Endothelial cell of umbilical vein (primary cell): Measurements from ENCODE around the gene NHERF2. TPM values are rescaled to one million over a fixed set of nuclear protein-coding genes. Genes with fewer than 3 reads are reported as not detected.

Source experiments
- BruUV-seq: library from RNA; stranded (reverse); fragments of 400-500 nt; replicated peaks from 2 replicates; lab custom pipeline; 2021; lab: Mats Ljungman, UMichigan
- CTCF ChIA-PET: fragments of 300-600, 350-600 bp; sonication (Branson Sonifier 250); formaldehyde crosslinking; loops from one replicate; lab custom pipeline; 2021; ENCODE audit warnings: antibody characterized with exemption, inconsistent platforms; lab: Charles Lee
- POLR2A ChIA-PET: fragments of 300-600, 350-600 bp; sonication (Branson Sonifier 250); formaldehyde crosslinking; loops from one replicate; lab custom pipeline; 2021; ENCODE audit warnings: antibody characterized with exemption, inconsistent platforms; lab: Charles Lee
- DNase-seq: peaks from one replicate; pipeline ENCODE4 v3.0.0-alpha.2; 2011; ENCODE audit warnings: low read depth, low spot score
- FAIRE-seq: peaks from 2 replicates; lab custom pipeline; 2011; peaks lifted over from hg19 to GRCh38; lab: Jason Lieb, UNC
- H2AFZ ChIP-seq: 2 replicates; pipeline ENCODE4 v1.6.0; 2012; ENCODE audit warnings: low read depth, low read length, control low read depth, inconsistent platforms
- H3K27ac ChIP-seq: 2 replicates; pipeline ENCODE4 v1.5.1; 2011; ENCODE audit warnings: low read depth, mild to moderate bottlenecking, control low read depth, low read length, moderate library complexity; ENCODE audit not compliant: insufficient read depth
- H3K27me3 ChIP-seq, 2 experiments: 2 replicates each; pipeline versions ENCODE4 v1.6.0 to v1.6.1; 2011; ENCODE audit warnings: low read length in 2 of 2, mixed read lengths in 1 of 2; ENCODE audit not compliant: control insufficient read depth in 2 of 2, insufficient read depth in 2 of 2
- H3K36me3 ChIP-seq, 2 experiments: 2 replicates in 1 of 2; 3 replicates in 1 of 2; pipeline ENCODE4 v1.5.1; 2011; ENCODE audit warnings: low read length in 2 of 2, mild to moderate bottlenecking in 1 of 2, moderate library complexity in 1 of 2; ENCODE audit not compliant: control insufficient read depth in 2 of 2, insufficient read depth in 2 of 2; ENCODE audit errors: extremely low read depth in 1 of 2
- H3K4me1 ChIP-seq: 3 replicates; pipeline ENCODE4 v1.5.1; 2011; ENCODE audit warnings: mild to moderate bottlenecking, low read length; ENCODE audit not compliant: control insufficient read depth, insufficient read depth; ENCODE audit errors: extremely low read depth
- H3K4me2 ChIP-seq: 2 replicates; pipeline ENCODE4 v1.6.1; 2011; ENCODE audit warnings: low read length, control low read depth, mixed read lengths; ENCODE audit not compliant: insufficient read depth
- H3K4me3 ChIP-seq, 3 experiments: fragments of 200-600 bp in 1 of 3; sonication (generic), shearing (Covaris generic) in 1 of 3; replicated peaks in 1 of 3; 2 replicates each; pipeline ENCODE4 v1.5.1; 2011 to 2016; ENCODE audit warnings: control low read depth in 3 of 3, low read length in 3 of 3, mild to moderate bottlenecking in 2 of 3, inconsistent platforms in 1 of 3, low read depth in 1 of 3, moderate library complexity in 1 of 3; ENCODE audit not compliant: insufficient read depth in 1 of 3
- H3K79me2 ChIP-seq: 2 replicates; pipeline ENCODE4 v1.6.0; 2012; ENCODE audit warnings: low read length, inconsistent platforms; ENCODE audit not compliant: control insufficient read depth, insufficient read depth
- H3K9ac ChIP-seq: replicated peaks from 2 replicates; pipeline ENCODE3; 2011; ENCODE audit warnings: low read length, control low read depth; ENCODE audit not compliant: insufficient read depth; ENCODE audit errors: extremely low read depth
- H3K9me1 ChIP-seq: replicated peaks from 3 replicates; pipeline ENCODE4 v1.6.0; 2011; ENCODE audit warnings: mild to moderate bottlenecking, low read length; ENCODE audit not compliant: control insufficient read depth, insufficient read depth; ENCODE audit errors: extremely low read depth
- H3K9me3 ChIP-seq: replicated peaks from 2 replicates; pipeline ENCODE4 v1.5.1; 2012; ENCODE audit warnings: low read length, inconsistent platforms; ENCODE audit not compliant: control insufficient read depth, insufficient read depth
- H4K20me1 ChIP-seq: replicated peaks from 2 replicates; pipeline ENCODE3; 2011; ENCODE audit warnings: mild to moderate bottlenecking, low read length; ENCODE audit not compliant: control insufficient read depth, insufficient read depth; ENCODE audit errors: extremely low read depth
- EZH2 ChIP-seq: IDR thresholded peaks from 2 replicates; pipeline ENCODE4 v1.6.1; 2012; ENCODE audit warnings: borderline replicate concordance, low read depth, mild to moderate bottlenecking, moderate library complexity, low read length, inconsistent platforms; ENCODE audit not compliant: severe bottlenecking
- FOS ChIP-seq: IDR thresholded peaks from 2 replicates; pipeline ENCODE4 v1.6.1; 2011; ENCODE audit warnings: mild to moderate bottlenecking, low read length, moderate library complexity, borderline replicate concordance; ENCODE audit not compliant: insufficient read depth
- GATA2 ChIP-seq: IDR thresholded peaks from 2 replicates; pipeline ENCODE4 v1.7.0; 2011; ENCODE audit warnings: low read depth, mild to moderate bottlenecking, moderate library complexity, mixed read lengths, low read length; ENCODE audit not compliant: insufficient read length, insufficient read depth
- MYC ChIP-seq: IDR thresholded peaks from one replicate; pipeline ENCODE4 v1.6.1; 2011; ENCODE audit warnings: mild to moderate bottlenecking, low read depth, low read length
- POLR2A ChIP-seq: IDR thresholded peaks from 2 replicates; pipeline ENCODE4 v1.6.1; 2012; ENCODE audit warnings: low read depth, mild to moderate bottlenecking, control low read depth, low read length
- POLR2AphosphoS5 ChIP-seq: IDR thresholded peaks from 2 replicates; pipeline ENCODE4 v1.6.1; 2012; ENCODE audit warnings: low read depth, mild to moderate bottlenecking, control low read depth, low read length, moderate library complexity; ENCODE audit not compliant: insufficient read depth
- dilution Hi-C: fragments of 300-500 bp; cut with MboI; formaldehyde crosslinking; loops from one replicate; pipeline ENCODE4 v1.15.0; 2019; ENCODE audit warnings: low sequenced_read_pairs; ENCODE audit not compliant: extremely low pct_ligation_motif_present
- intact Hi-C: fragments of 100-400 bp; cut with micrococcal nuclease; formaldehyde crosslinking; loops from one replicate; pipeline ENCODE4 v1.10.0; 2022
- polyA plus RNA-seq, 4 experiments: library from polyadenylated mRNA; depleted of rRNA in 3 of 4; stranded (reverse) in 3 of 4; unstranded in 1 of 4; fragments of >200 nt; gene quantifications; 2 replicates each; pipeline versions ENCODE4 v1.2.1 to v1.2.3, GENCODE V29; 2011 to 2012; ENCODE audit warnings: missing spikeins in 1 of 4
- total RNA-seq: library from RNA; stranded (reverse); gene quantifications from 2 replicates; pipeline ENCODE4 v1.2.3, GENCODE V29; 2021
- TF ChIP-seq, protein P1 (sequence below), 2 donors: IDR thresholded peaks; 1 replicate in 1 of 2; 2 replicates in 1 of 2; pipeline ENCODE4 v1.5.1; 2011; ENCODE audit warnings: low read length in 2 of 2, mild to moderate bottlenecking in 2 of 2, moderate library complexity in 2 of 2, control low read depth in 1 of 2, inconsistent platforms in 1 of 2, low read depth in 1 of 2; ENCODE audit not compliant: insufficient read depth in 1 of 2; ENCODE audit errors: extremely low read depth in 1 of 2
- TF ChIP-seq, protein P2 (sequence below): IDR thresholded peaks from 2 replicates; pipeline ENCODE4 v1.6.1; 2011; ENCODE audit not compliant: insufficient read depth, insufficient read length

The NHERF2 gene
- total and polyA plus RNA-seq, 2 donors (not counting 3 experiments of a cell fraction or from before 2014, with no cell fraction given): 65.2 to 71.2 TPM

DNA sequence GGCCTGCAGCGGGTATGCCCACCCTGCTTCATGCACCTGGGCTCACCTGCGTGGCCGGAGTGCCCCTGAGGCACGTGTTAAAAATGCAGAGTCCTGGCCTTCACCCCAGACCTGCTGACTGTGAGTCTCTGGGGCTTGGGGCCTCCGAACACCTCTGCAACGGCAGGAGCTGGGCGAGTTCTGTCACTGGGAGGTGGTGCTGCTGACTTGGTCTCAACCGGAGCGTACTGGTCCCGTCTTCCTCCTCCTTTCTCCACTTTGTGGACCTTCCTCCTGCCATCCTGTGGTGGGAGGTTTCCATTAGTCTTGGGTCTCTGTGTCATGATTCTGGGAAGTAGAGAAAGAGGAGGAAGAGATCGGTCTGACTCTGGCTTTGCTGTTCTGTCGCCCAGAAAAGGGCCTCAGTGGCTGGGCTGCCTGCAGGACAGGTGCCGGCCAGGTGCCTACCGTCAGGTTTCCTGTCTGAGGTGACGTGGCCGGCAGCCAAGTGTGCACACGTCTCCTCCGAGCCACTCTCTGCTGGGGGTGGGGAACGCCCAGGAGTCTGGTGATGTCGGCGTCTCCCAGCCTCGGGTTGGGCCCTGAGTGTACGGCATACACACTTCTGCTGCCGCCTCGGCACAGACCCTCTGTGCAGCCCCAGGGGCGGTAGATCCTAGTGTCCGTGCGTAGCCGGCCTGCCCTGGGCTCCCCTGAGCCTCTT, 28.0 kb downstream of the NHERF2 start:
- FAIRE-seq: no peak
- no peaks in the 10 kb centered on the region for H3K79me2 ChIP-seq
- DNase-seq: no peak
- H3K4me1 ChIP-seq: no peaks in the 10 kb centered on the region
- intact Hi-C loops (no loop called here), dilution Hi-C loops (no loop called here)
- H2AFZ ChIP-seq: no peak overlapping the region
- H4K20me1 ChIP-seq: no peaks in the 10 kb centered on the region
- POLR2A ChIA-PET: no interaction called here
- BruUV-seq: no TSS peak
- H3K9ac ChIP-seq: no peak overlapping the region
- no peaks in the 10 kb centered on the region for H3K27me3 ChIP-seq
- H3K9me1 ChIP-seq: no peaks in the 10 kb centered on the region
- H3K36me3 ChIP-seq: peaks cover 5 to 42% of the 10 kb centered on the region in 2 experiments
- CTCF ChIA-PET: interaction anchor here (3.1 kb wide), 1 partner anchor 32 kb away, joined by 93 read pairs; no protein-coding TSS in a partner anchor
- H3K27ac ChIP-seq: no peak overlapping the region
- H3K4me3 ChIP-seq: no peak overlapping the region
- TF ChIP-seq POLR2A (no peak), EZH2 (no peak), POLR2AphosphoS5 (no peak), GATA2 (no peak), MYC (no peak), FOS (no peak)
- TF ChIP-seq, protein P1, sequence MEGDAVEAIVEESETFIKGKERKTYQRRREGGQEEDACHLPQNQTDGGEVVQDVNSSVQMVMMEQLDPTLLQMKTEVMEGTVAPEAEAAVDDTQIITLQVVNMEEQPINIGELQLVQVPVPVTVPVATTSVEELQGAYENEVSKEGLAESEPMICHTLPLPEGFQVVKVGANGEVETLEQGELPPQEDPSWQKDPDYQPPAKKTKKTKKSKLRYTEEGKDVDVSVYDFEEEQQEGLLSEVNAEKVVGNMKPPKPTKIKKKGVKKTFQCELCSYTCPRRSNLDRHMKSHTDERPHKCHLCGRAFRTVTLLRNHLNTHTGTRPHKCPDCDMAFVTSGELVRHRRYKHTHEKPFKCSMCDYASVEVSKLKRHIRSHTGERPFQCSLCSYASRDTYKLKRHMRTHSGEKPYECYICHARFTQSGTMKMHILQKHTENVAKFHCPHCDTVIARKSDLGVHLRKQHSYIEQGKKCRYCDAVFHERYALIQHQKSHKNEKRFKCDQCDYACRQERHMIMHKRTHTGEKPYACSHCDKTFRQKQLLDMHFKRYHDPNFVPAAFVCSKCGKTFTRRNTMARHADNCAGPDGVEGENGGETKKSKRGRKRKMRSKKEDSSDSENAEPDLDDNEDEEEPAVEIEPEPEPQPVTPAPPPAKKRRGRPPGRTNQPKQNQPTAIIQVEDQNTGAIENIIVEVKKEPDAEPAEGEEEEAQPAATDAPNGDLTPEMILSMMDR (IDR thresholded peaks at IDR 0.05; ENCODE audit: extremely low read depth in 1 of 2, insufficient read depth in 1 of 2, low read depth in 1 of 2, low read length in 2 of 2): no peak
- TF ChIP-seq, protein P2, sequence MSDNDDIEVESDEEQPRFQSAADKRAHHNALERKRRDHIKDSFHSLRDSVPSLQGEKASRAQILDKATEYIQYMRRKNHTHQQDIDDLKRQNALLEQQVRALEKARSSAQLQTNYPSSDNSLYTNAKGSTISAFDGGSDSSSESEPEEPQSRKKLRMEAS: no peak
- H3K9me3 ChIP-seq: no peaks in the 10 kb centered on the region
- no peak overlapping the region for H3K4me2 ChIP-seq
